Measurements from ENCODE around the gene SPTLC3.

SPTLC3 gene

DNA sequence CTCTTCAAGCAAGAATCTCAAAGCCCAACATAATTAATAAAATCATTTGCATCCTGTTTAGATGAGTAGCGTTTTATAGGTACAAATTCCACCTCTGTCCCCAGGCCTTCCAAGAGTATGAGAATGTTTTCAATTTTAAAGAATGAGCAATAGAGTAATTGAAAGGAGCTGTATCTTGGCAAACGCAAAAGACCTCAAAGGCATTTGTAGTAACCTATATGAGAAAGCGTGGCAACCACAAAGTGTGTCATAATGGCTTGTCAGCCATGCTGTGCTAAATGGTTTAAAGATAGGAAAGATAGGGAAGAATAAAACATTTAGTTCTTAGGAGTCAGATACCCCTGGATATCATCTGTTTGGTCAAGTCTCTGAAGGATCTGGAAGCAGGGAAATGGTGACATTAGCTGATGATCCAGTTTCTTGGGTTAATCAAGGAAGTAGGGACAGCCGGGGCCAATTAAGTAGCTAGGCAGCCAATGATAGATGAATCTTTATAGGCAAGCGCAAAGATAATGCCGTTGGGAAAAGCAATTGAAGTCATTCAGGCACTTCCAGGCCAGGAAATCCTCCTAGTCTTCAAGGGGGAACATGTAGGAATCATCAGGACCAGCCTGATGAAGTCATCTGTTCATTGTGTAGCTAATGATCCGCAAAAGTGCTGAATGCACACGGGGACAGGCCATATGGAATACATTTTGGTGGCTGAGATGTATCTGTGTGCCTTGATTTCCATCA lies 140.8 kb downstream of the SPTLC3 start:
- TF ChIP-seq, protein P1, sequence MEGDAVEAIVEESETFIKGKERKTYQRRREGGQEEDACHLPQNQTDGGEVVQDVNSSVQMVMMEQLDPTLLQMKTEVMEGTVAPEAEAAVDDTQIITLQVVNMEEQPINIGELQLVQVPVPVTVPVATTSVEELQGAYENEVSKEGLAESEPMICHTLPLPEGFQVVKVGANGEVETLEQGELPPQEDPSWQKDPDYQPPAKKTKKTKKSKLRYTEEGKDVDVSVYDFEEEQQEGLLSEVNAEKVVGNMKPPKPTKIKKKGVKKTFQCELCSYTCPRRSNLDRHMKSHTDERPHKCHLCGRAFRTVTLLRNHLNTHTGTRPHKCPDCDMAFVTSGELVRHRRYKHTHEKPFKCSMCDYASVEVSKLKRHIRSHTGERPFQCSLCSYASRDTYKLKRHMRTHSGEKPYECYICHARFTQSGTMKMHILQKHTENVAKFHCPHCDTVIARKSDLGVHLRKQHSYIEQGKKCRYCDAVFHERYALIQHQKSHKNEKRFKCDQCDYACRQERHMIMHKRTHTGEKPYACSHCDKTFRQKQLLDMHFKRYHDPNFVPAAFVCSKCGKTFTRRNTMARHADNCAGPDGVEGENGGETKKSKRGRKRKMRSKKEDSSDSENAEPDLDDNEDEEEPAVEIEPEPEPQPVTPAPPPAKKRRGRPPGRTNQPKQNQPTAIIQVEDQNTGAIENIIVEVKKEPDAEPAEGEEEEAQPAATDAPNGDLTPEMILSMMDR (conservative IDR thresholded peaks at IDR 0.05; ENCODE audit: low read length), result no peak
- peak; percentile 33 for DNase-seq (ENCODE audit: low read depth)
- H3K4me3 ChIP-seq (ENCODE audit: low read length), result no peak overlapping the region

DNA sequence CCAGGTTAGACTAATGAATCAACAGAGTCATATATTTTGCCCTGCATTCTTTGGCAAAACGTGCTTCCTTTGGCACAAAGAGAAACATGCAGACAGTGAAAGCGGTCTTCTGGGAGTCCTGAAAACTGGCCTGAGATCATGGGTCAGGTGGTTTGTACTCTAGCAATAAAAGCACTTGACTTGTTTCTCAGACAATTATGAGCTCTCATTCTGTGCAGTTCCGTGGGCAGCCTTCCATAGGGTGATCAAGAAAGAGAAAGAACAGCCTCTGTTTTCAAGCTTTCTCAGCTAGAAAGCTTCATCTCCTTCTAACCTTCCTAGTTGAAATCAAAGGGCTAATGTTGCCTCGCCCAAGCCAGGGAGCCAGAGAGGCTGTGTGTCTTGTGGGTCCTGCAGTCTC lies 149.6 kb downstream of the SPTLC3 start:
- no peak overlapping the region for H3K4me3 ChIP-seq (ENCODE audit: low read length)
- TF ChIP-seq, protein P1 (conservative IDR thresholded peaks at IDR 0.05; ENCODE audit: low read length), result no peak
- DNase-seq (ENCODE audit: low read depth), result no peak

DNA sequence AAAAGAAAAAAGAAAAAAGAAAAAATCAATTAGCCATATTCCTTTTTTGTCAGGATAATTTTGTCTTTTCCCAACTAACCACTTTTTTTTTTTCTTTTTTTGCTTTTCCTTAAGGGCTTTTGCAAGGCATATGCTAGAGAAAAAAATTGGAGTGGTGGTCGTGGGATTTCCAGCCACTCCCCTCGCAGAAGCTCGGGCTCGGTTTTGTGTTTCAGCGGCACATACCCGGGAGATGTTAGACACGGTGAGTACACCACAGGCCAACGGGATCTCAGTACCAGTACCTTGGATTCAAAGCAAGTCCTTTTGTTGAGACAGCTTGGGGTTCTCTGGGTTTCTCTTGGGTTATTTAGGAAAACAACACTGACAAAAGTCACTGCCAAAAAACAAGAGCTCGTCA lies 151.1 kb downstream of the SPTLC3 start:
- H3K4me3 ChIP-seq (ENCODE audit: low read length), result no peak overlapping the region
- TF ChIP-seq, protein P1 (conservative IDR thresholded peaks at IDR 0.05; ENCODE audit: low read length), result no peak
- no peak for DNase-seq (ENCODE audit: low read depth)

DNA sequence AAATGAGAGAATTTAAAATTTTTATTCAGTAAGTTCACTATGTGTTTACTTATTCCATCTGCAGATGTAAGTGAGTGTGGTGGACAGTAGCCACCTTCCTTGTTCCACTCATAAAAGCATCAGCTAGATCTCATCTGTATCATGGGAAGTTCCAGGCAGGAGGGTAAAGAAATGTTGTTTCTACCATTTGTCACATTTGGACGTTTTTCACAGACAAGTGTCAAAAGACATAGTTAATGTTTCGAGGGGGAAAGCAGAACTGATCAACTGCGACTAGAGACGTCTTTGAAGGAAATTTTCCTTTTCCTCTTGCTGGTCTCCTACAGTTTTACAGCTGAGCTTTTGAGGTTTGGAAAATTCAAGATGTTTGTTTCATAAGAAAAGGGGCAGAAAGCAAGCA lies 156.4 kb downstream of the SPTLC3 start:
- TF ChIP-seq, protein P1 (conservative IDR thresholded peaks at IDR 0.05; ENCODE audit: low read length), result no peak
- no peak for DNase-seq (ENCODE audit: low read depth)
- H3K4me3 ChIP-seq (ENCODE audit: low read length), result no peak overlapping the region

DNA sequence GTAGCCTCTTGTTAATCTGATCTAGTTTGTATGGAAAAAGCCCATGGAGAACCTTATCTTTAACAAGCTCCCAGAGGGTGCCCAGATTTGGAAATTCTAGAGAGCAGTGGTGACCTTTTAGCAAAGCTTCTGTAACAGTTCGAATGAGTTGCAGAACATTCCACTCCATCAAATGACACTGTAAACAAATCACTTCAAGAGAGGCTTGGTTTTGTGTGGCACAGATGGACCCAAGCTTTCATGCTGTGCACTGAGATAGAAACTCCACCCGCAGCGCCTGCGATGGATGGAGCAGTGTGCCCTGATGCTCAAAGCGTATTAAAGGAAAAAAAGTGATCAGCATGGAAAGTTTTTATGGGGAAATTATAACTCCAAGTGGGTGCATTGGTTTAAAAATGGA lies 157.2 kb downstream of the SPTLC3 start:
- TF ChIP-seq, protein P1 (conservative IDR thresholded peaks at IDR 0.05; ENCODE audit: low read length), result no peak
- DNase-seq (ENCODE audit: low read depth), result no peak
- H3K4me3 ChIP-seq (ENCODE audit: low read length), result no peak overlapping the region

DNA sequence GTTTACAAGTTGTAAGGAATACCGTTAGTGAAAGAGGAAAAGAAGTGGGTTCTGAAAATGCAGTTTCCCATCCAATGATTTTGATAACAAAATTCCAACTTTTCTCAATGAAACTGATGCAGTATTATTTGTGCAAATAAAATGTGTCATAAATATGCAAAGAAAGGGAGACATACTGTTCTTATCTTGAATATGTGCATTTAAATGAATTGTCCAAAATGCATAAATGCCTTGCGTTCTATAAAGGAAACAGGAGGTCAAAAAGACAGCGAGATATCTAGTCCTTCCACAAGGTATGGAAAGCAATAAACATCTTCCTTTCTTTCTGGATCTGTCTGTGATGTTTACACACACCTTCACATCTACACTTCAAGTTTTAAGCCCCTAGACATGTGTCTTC lies 157.7 kb downstream of the SPTLC3 start:
- no peak overlapping the region for H3K4me3 ChIP-seq (ENCODE audit: low read length)
- TF ChIP-seq, protein P1 (conservative IDR thresholded peaks at IDR 0.05; ENCODE audit: low read length), result no peak
- no peak for DNase-seq (ENCODE audit: low read depth)

DNA sequence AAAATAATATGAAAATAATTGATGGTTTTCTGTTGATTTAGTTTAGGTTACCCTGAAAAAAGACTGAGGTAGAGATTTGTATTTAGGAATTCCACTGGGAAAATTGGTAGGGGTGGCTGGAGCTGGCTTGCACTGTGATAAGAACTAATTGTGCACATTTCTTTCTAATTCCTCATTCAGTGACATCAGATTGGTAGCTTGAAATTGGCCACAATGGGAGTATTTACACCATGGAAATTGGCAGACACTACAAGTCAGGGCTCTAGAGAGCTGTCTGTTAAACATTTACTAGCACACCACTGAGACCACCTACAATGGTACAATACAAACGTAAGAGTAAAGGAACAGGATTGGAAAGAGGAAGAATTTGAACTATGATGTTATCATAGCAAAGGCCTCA lies 160.3 kb downstream of the SPTLC3 start:
- TF ChIP-seq, protein P1 (conservative IDR thresholded peaks at IDR 0.05; ENCODE audit: low read length), result no peak
- no peak overlapping the region for H3K4me3 ChIP-seq (ENCODE audit: low read length)
- no peak for DNase-seq (ENCODE audit: low read depth)
